Tibial nerve (tissue), 4 donors: Measurements from ENCODE around the gene MTUS2. TPM values are rescaled to one million over a fixed set of nuclear protein-coding genes. Genes with fewer than 3 reads are reported as not detected.

ENCODE experiments used
- DNase-seq, 2 donors: peaks; one replicate each; pipeline ENCODE4 v3.0.0-alpha.2; 2019; ENCODE audit warnings: low spot score in 2 of 2
- H3K27ac ChIP-seq, 4 donors: fragments of 200-600 bp; sonication (generic) in 3 of 4; one replicate each; pipeline ENCODE4 v1.5.1; 2017 to 2019; ENCODE audit warnings: mild to moderate bottlenecking in 1 of 4
- H3K27me3 ChIP-seq, 2 donors: fragments of 200-600 bp; sonication (generic) in 1 of 2; one replicate each; pipeline versions ENCODE4 v1.5.1 to v1.6.0; 2017 to 2019
- H3K36me3 ChIP-seq, 3 donors: fragments of 200-600 bp; sonication (generic); one replicate each; pipeline ENCODE4 v1.5.1; 2018 to 2019
- H3K4me1 ChIP-seq, 4 donors: fragments of 200-600 bp; sonication (generic) in 3 of 4; one replicate each; pipeline ENCODE4 v1.5.1; 2017 to 2019
- H3K4me3 ChIP-seq, 4 donors: fragments of 200-600 bp; sonication (generic) in 3 of 4; one replicate each; pipeline ENCODE4 v1.5.1; 2017 to 2019; ENCODE audit warnings: mild to moderate bottlenecking in 1 of 4, moderate library complexity in 1 of 4
- H3K9me3 ChIP-seq, 4 donors: fragments of 200-600 bp; sonication (generic) in 3 of 4; one replicate each; pipeline ENCODE4 v1.5.1; 2017 to 2019
- CTCF ChIP-seq, 5 experiments: fragments of 200-600 bp in 3 of 5; fragments of 450-650 bp in 2 of 5; sonication (generic) in 3 of 5; IDR thresholded peaks; one replicate each; pipeline ENCODE4 v1.5.1; 2016 to 2019; ENCODE audit warnings: antibody characterized with exemption in 5 of 5, mild to moderate bottlenecking in 3 of 5, moderate library complexity in 2 of 5
- EP300 ChIP-seq, 2 donors: sonication (generic); formaldehyde crosslinking; IDR thresholded peaks; one replicate each; pipeline ENCODE4 v1.6.1; 2017; ENCODE audit warnings: antibody characterized with exemption in 2 of 2, mild to moderate bottlenecking in 1 of 2
- POLR2A ChIP-seq, 2 donors: fragments of 450-650 bp; IDR thresholded peaks; one replicate each; pipeline ENCODE4 v1.6.1; 2017; ENCODE audit warnings: antibody characterized with exemption in 2 of 2, mild to moderate bottlenecking in 2 of 2, moderate library complexity in 2 of 2
- WGBS, 2 donors: methylation state at CpG; one replicate each; pipeline ENCODE4 v1.1.5; 2018; 5-methylcytosine and 5-hydroxymethylcytosine counted together
- total RNA-seq, 4 donors: library from RNA; depleted of rRNA; stranded (reverse); fragments of >200 nt; gene quantifications; one replicate each; pipeline ENCODE4 v1.1.0, GENCODE V29; 2016

The MTUS2 gene
- total RNA-seq, 4 donors from 2014 or later, result 0.20 TPM; not detected in 3

GRCh38 chr13:29067306-29067945, 247.3 kb downstream of the MTUS2 start:
- Histone ChIP-seq H3K9me3 (peaks cover 0 to 5% (median 0%) of the 10 kb centered on the region in 4 donors), H3K4me3 (no peak overlapping the region), H3K27me3 (no peaks in the 10 kb centered on the region), H3K4me1 (no peaks in the 10 kb centered on the region), H3K27ac (no peak overlapping the region), H3K36me3 (no peaks in the 10 kb centered on the region)
- DNase-seq, result no peak
- TF ChIP-seq CTCF (IDR thresholded peaks at IDR 0.05) (no peak), POLR2A (IDR thresholded peaks at IDR 0.05) (no peak), EP300 (IDR thresholded peaks at IDR 0.05) (no peak)
- 61 to 71% methylated on average over 3 of the region's 3 CpGs for WGBS, 2 donors

GRCh38 chr13:29073755-29074154, 253.6 kb downstream of the MTUS2 start:
- 33 to 35% methylated on average over 3 of the region's 3 CpGs for WGBS, 2 donors
- TF ChIP-seq EP300 (IDR thresholded peaks at IDR 0.05), result no peak
- TF ChIP-seq POLR2A (IDR thresholded peaks at IDR 0.05), result no peak
- no peak for TF ChIP-seq CTCF (IDR thresholded peaks at IDR 0.05)
- peaks cover 0 to 12% (median 1%) of the 10 kb centered on the region in 4 donors for H3K9me3 ChIP-seq

DNA sequence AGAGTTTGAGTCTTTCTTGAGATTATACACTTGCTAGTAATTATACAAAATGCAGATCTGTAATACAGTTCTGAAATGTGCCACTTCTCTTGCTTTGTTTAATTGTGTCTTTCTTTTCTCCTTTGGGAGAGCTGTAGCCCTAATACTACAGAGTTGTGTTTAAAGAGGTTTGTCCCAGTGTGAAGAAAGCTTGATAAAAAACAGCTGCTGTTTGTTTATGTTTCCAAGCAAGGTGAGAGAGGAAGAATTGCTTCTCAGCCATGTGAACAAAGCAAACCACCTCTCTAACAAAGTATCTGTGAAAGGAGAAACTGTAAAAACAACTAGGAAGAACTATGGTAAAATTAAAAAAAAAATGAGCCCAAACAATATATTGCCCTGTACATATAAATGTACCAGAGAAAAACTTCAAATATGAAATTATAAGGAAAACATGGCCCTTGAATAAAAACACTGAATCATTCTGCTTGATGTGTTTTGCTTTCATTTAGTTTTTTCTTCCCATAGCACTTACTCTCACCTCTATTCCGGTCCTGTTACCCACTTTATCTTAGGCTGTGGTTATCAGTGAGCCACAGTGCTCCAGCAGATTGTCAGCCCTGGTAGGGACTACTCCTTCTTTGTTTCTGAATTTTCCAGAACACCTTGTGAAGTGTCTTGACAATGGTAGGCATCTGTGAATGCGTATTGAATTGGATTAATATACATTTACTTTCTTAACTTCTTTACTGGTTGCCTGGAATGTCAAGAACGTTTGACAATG, 257.1 kb downstream of the MTUS2 start:
- 62 to 66% methylated on average over 3 of the region's 3 CpGs for WGBS, 2 donors
- H3K27ac ChIP-seq, result no peak overlapping the region

More at GRCh38 chr13:29073755-29074154, 253.6 kb downstream of the MTUS2 start:
- DNase-seq, result no peak
- no peaks in the 10 kb centered on the region for H3K4me1 ChIP-seq
- H3K27me3 ChIP-seq, result no peaks in the 10 kb centered on the region
- no peaks in the 10 kb centered on the region for H3K36me3 ChIP-seq
- H3K4me3 ChIP-seq, result no peak overlapping the region
- no peak overlapping the region for H3K27ac ChIP-seq

GRCh38 chr13:29081036-29081435, 260.9 kb downstream of the MTUS2 start:
- Histone ChIP-seq H3K4me1 (no peaks in the 10 kb centered on the region), H3K36me3 (no peaks in the 10 kb centered on the region), H3K27ac (no peak overlapping the region), H3K4me3 (no peak overlapping the region), H3K27me3 (no peaks in the 10 kb centered on the region), H3K9me3 (peaks cover 0 to 26% (median 7%) of the 10 kb centered on the region in 4 donors)
- DNase-seq, result no peak
- no peak for TF ChIP-seq CTCF (IDR thresholded peaks at IDR 0.05)
- no peak for TF ChIP-seq POLR2A (IDR thresholded peaks at IDR 0.05)
- no peak for TF ChIP-seq EP300 (IDR thresholded peaks at IDR 0.05)
- WGBS, 2 donors, result 21 to 27% methylated on average over 1 of the region's 1 CpG

More for the DNA sequence above, 257.1 kb downstream of the MTUS2 start:
- Histone ChIP-seq H3K36me3 (no peaks in the 10 kb centered on the region), H3K27me3 (no peaks in the 10 kb centered on the region), H3K9me3 (peaks cover 0 to 24% (median 5%) of the 10 kb centered on the region in 4 donors), H3K4me3 (no peak overlapping the region), H3K4me1 (no peaks in the 10 kb centered on the region)
- DNase-seq, result no peak
- TF ChIP-seq CTCF (IDR thresholded peaks at IDR 0.05) (no peak), POLR2A (IDR thresholded peaks at IDR 0.05) (no peak), EP300 (IDR thresholded peaks at IDR 0.05) (no peak)
